Thyroid gland (tissue), 4 donors: ENCODE data around the gene CST9L. TPM values are rescaled to one million over a fixed set of nuclear protein-coding genes. Genes with fewer than 3 reads are reported as not detected.

Experiments
- DNase-seq, 2 donors: peaks; one replicate each; pipeline ENCODE4 v3.0.0-alpha.2; 2019
- H3K27ac ChIP-seq, 3 donors: fragments of 200-600 bp; sonication (generic); 1 replicate in 2 of 3; 2 replicates in 1 of 3; pipeline ENCODE4 v1.5.1; 2016 to 2019; ENCODE audit warnings: mild to moderate bottlenecking in 1 of 3, moderate library complexity in 1 of 3
- H3K27me3 ChIP-seq: fragments of 200-600 bp; sonication (generic); one replicate; pipeline ENCODE4 v1.5.1; 2019
- H3K36me3 ChIP-seq, 2 donors: fragments of 200-600 bp; sonication (generic); one replicate each; pipeline ENCODE4 v1.5.1; 2016 to 2019
- H3K4me1 ChIP-seq, 2 donors: fragments of 200-600 bp; sonication (generic); one replicate each; pipeline ENCODE4 v1.5.1; 2017 to 2019
- H3K4me3 ChIP-seq, 3 donors: fragments of 200-600 bp; sonication (generic); replicated peaks in 1 of 3; 1 replicate in 2 of 3; 2 replicates in 1 of 3; pipeline ENCODE4 v1.5.1; 2016; ENCODE audit warnings: mild to moderate bottlenecking in 1 of 3
- H3K9me3 ChIP-seq: fragments of 200-600 bp; sonication (generic); one replicate; pipeline ENCODE4 v1.5.1; 2017
- POLR2A ChIP-seq, 2 donors: fragments of 450-650 bp; IDR thresholded peaks; one replicate each; pipeline ENCODE4 v1.6.1; 2017; ENCODE audit warnings: antibody characterized with exemption in 2 of 2, mild to moderate bottlenecking in 2 of 2, moderate library complexity in 1 of 2
- WGBS, 2 donors: methylation state at CpG; one replicate each; pipeline ENCODE4 v1.1.5; 2017; 5-methylcytosine and 5-hydroxymethylcytosine counted together
- intact Hi-C: fragments of 100-400 bp; cut with DNase I; formaldehyde crosslinking; loops from one replicate; pipeline ENCODE4 v1.15.1; 2023
- total RNA-seq, 4 donors: library from RNA; depleted of rRNA; stranded (reverse); fragments of >200 nt; gene quantifications; one replicate each; pipeline ENCODE4 v1.2.3, GENCODE V29; 2016
- TF ChIP-seq, protein P1 (sequence below), 6 experiments: fragments of 200-600 bp in 3 of 6; fragments of 450-650 bp in 3 of 6; sonication (generic) in 3 of 6; IDR thresholded peaks; one replicate each; pipeline ENCODE4 v1.5.1; 2016 to 2019; ENCODE audit warnings: antibody characterized with exemption in 6 of 6, mild to moderate bottlenecking in 2 of 6, inconsistent platforms in 1 of 6, moderate library complexity in 1 of 6

The CST9L gene
- total RNA-seq, 4 donors from 2014 or later = 1.1 TPM; not detected in 3

GRCh38 chr20:23541330-23541729, 27.0 kb downstream of the CST9L start:
- no peaks in the 10 kb centered on the region for H3K27me3 ChIP-seq
- no peak overlapping the region for H3K27ac ChIP-seq
- TF ChIP-seq, protein P1, sequence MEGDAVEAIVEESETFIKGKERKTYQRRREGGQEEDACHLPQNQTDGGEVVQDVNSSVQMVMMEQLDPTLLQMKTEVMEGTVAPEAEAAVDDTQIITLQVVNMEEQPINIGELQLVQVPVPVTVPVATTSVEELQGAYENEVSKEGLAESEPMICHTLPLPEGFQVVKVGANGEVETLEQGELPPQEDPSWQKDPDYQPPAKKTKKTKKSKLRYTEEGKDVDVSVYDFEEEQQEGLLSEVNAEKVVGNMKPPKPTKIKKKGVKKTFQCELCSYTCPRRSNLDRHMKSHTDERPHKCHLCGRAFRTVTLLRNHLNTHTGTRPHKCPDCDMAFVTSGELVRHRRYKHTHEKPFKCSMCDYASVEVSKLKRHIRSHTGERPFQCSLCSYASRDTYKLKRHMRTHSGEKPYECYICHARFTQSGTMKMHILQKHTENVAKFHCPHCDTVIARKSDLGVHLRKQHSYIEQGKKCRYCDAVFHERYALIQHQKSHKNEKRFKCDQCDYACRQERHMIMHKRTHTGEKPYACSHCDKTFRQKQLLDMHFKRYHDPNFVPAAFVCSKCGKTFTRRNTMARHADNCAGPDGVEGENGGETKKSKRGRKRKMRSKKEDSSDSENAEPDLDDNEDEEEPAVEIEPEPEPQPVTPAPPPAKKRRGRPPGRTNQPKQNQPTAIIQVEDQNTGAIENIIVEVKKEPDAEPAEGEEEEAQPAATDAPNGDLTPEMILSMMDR (IDR thresholded peaks at IDR 0.05) = no peak
- TF ChIP-seq POLR2A (IDR thresholded peaks at IDR 0.05) = no peak
- H3K4me3 ChIP-seq = no peak overlapping the region
- H3K36me3 ChIP-seq = no peaks in the 10 kb centered on the region
- WGBS, 2 donors = 63 to 74% methylated on average over 1 of the region's 1 CpG
- DNase-seq = no peak
- intact Hi-C loops = no loop called here
- no peaks in the 10 kb centered on the region for H3K9me3 ChIP-seq
- no peaks in the 10 kb centered on the region for H3K4me1 ChIP-seq

DNA sequence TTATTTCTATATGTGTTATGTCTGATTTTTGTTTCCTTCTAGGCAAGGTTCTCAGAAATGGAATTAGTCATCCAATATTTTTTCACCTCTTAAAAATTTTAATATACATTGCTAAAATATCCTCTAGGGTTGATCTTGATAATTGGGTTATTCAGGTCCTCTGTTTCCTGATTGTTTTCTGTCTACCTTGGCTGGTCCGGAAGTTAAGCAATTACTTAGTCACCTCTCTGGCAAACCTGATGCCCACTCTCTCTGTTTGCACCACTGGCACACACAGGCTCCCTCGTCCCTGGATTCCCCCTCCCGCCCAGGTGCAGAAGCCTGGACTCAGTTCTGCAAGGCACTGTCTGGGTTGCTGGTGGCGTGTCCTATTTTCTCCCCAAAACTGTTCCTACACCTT, 27.7 kb downstream of the CST9L start:
- no peaks in the 10 kb centered on the region for H3K27me3 ChIP-seq
- no peak overlapping the region for H3K27ac ChIP-seq
- H3K4me1 ChIP-seq = no peaks in the 10 kb centered on the region
- no peak for DNase-seq
- intact Hi-C loops = no loop called here
- H3K9me3 ChIP-seq = no peaks in the 10 kb centered on the region
- TF ChIP-seq POLR2A (IDR thresholded peaks at IDR 0.05) = no peak
- TF ChIP-seq, protein P1 (IDR thresholded peaks at IDR 0.05) = no peak
- H3K36me3 ChIP-seq = no peaks in the 10 kb centered on the region
- WGBS, 2 donors = 81% methylated on average over 4 of the region's 4 CpGs
- H3K4me3 ChIP-seq = no peak overlapping the region

DNA sequence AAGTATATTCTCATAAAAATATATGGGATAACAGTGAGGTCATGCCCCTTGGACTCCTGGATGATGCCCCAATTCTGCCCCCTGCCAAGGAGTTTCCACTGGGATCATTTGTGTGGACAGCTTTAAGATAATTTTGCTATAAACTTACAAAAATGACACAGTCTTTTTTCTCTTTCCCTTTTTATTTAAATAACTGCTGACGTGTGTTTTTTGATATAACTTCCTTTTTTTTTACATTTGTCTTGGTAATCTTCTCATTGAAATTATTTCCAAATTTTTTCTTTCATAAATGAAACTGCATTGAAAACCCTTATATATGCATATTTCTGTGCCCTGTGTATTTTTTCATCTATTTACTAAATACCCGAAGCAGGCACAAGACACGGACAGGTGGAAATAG, 31.3 kb downstream of the CST9L start:
- DNase-seq = no peak
- H3K9me3 ChIP-seq = no peaks in the 10 kb centered on the region
- no peaks in the 10 kb centered on the region for H3K36me3 ChIP-seq
- no peak overlapping the region for H3K27ac ChIP-seq
- no peaks in the 10 kb centered on the region for H3K4me1 ChIP-seq
- intact Hi-C loops = no loop called here
- no peaks in the 10 kb centered on the region for H3K27me3 ChIP-seq
- 83 to 84% methylated on average over 3 of the region's 3 CpGs for WGBS, 2 donors
- TF ChIP-seq, protein P1 (IDR thresholded peaks at IDR 0.05) = no peak
- TF ChIP-seq POLR2A (IDR thresholded peaks at IDR 0.05) = no peak
- no peak overlapping the region for H3K4me3 ChIP-seq

GRCh38 chr20:23536328-23536974, 31.8 kb downstream of the CST9L start:
- no peak for TF ChIP-seq POLR2A (IDR thresholded peaks at IDR 0.05)
- TF ChIP-seq, protein P1 (IDR thresholded peaks at IDR 0.05) = no peak
- H3K4me3 ChIP-seq = no peak overlapping the region
- H3K4me1 ChIP-seq = no peaks in the 10 kb centered on the region
- intact Hi-C loops = no loop called here
- H3K27me3 ChIP-seq = no peaks in the 10 kb centered on the region
- DNase-seq = no peak
- no peaks in the 10 kb centered on the region for H3K9me3 ChIP-seq
- no peak overlapping the region for H3K27ac ChIP-seq
- H3K36me3 ChIP-seq = no peaks in the 10 kb centered on the region
- WGBS, 2 donors = 68 to 80% methylated on average over 2 of the region's 2 CpGs

DNA sequence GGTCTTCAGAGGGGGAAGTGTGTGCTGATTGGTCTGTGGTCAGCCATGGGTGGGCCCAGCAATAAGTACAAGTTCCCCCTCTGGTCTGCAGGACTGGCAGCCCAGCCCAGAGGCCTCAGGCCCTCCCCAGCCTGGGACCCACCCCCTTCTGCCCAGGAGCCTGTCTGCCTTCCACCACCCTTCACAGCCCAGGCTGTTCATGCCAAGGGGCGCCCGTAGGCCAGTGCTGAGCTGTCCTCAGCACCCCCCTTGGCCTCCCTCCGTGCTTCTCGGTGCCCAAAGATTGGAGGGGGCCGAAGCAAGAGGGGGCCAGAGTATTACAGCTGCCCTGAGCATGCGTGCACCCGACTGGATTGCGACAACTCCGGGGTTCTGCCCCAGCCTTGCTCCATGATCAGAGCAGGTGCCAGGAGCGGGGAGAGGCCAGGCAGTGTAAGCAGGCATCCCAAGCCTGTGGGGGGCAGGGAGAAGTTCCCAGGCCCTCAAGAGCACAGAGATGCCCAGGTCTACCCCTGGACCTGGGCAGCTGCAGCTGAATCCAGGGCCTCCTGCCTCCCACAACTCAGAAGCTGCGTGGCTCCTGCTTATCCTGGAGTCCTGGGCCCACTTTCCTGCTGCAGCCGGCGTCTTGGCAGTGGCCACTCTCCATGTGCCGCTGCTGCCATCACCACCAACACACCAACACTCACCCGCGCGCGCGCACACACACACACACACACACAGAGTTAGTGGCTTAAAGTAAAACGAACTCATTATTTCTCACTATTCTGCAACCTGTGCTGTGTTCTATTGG, 33.3 kb downstream of the CST9L start:
- Histone ChIP-seq H3K4me1 (no peaks in the 10 kb centered on the region), H3K36me3 (no peaks in the 10 kb centered on the region), H3K9me3 (no peaks in the 10 kb centered on the region), H3K27ac (no peak overlapping the region), H3K27me3 (no peaks in the 10 kb centered on the region), H3K4me3 (no peak overlapping the region)
- intact Hi-C loops = no loop called here
- WGBS, 2 donors = 80 to 89% methylated on average over 8 to 11 of the region's 20 CpGs
- TF ChIP-seq, protein P1 (IDR thresholded peaks at IDR 0.05) = no peak
- TF ChIP-seq POLR2A (IDR thresholded peaks at IDR 0.05) = no peak
- no peak for DNase-seq
